Panc1 (cell line): Measurements from ENCODE around the gene MTNR1A. TPM values are rescaled to one million over a fixed set of nuclear protein-coding genes. Genes with fewer than 3 reads are reported as not detected.

ENCODE experiments used
- ATAC-seq: fragments of 200-7000 bp; cut with Tn5 transposase; 2 replicates; pipeline ENCODE4 v1.9.1; 2020; ENCODE audit warnings: mild to moderate bottlenecking, moderate library complexity
- BruUV-seq: library from RNA; stranded (reverse); fragments of 400-500 nt; replicated peaks from 2 replicates; lab custom pipeline; 2021; lab: Mats Ljungman, UMichigan
- CTCF ChIA-PET: fragments of 300-600 bp; sonication (Branson Sonifier 250); formaldehyde crosslinking; loops from one replicate; lab custom pipeline; 2022; ENCODE audit warnings: antibody characterized with exemption; lab: Charles Lee
- POLR2A ChIA-PET: fragments of 300-600 bp; sonication (Branson Sonifier 250); formaldehyde crosslinking; loops from one replicate; lab custom pipeline; 2022; ENCODE audit warnings: antibody characterized with exemption; lab: Charles Lee
- DNase-seq: peaks from one replicate; pipeline ENCODE4 v3.0.0-alpha.2; 2010; ENCODE audit warnings: low read depth, low spot score
- H3K27ac ChIP-seq: 2 replicates; pipeline ENCODE4 v1.5.1; 2011; ENCODE audit warnings: mild to moderate bottlenecking, low read length, inconsistent platforms
- H3K27me3 ChIP-seq: fragments of 200-500 bp; sonication (Bioruptor generic); 2 replicates; pipeline ENCODE4 v1.6.0; 2014; ENCODE audit warnings: low read length, inconsistent platforms; ENCODE audit not compliant: control insufficient read depth, insufficient read depth
- H3K36me3 ChIP-seq: fragments of 200-500 bp; sonication (Bioruptor generic); 2 replicates; pipeline ENCODE4 v1.5.1; 2014; ENCODE audit warnings: inconsistent platforms, mild to moderate bottlenecking, low read length, moderate library complexity; ENCODE audit not compliant: control insufficient read depth, insufficient read depth
- H3K4me1 ChIP-seq: 2 replicates; pipeline ENCODE4 v1.5.1; 2011; ENCODE audit warnings: inconsistent platforms, mild to moderate bottlenecking, low read length, moderate library complexity; ENCODE audit not compliant: control insufficient read depth, insufficient read depth
- H3K4me3 ChIP-seq, 2 experiments: 2 replicates each; pipeline ENCODE4 v1.5.1; 2011 to 2012; ENCODE audit warnings: low read depth in 2 of 2, low read length in 2 of 2, mild to moderate bottlenecking in 2 of 2, inconsistent platforms in 1 of 2, moderate library complexity in 1 of 2
- H3K9me3 ChIP-seq: fragments of 200-500 bp; sonication (Bioruptor generic); 2 replicates; pipeline ENCODE4 v1.5.1; 2014; ENCODE audit warnings: low read depth, mild to moderate bottlenecking, inconsistent platforms, low read length, moderate library complexity; ENCODE audit not compliant: control insufficient read depth, insufficient read depth
- CTCF ChIP-seq: fragments of 450-650 bp; IDR thresholded peaks from 2 replicates; pipeline ENCODE4 v1.5.1; 2017; ENCODE audit warnings: mild to moderate bottlenecking
- POLR2AphosphoS5 ChIP-seq: IDR thresholded peaks from 2 replicates; pipeline ENCODE4 v1.6.1; 2012; ENCODE audit warnings: mild to moderate bottlenecking, low read depth, low read length, moderate library complexity
- REST ChIP-seq, 2 experiments: IDR thresholded peaks; 2 replicates each; pipeline ENCODE4 v1.6.1; 2011 to 2012; ENCODE audit warnings: low read depth in 2 of 2, control low read depth in 1 of 2, low read length in 1 of 2, mild to moderate bottlenecking in 1 of 2, moderate library complexity in 1 of 2; ENCODE audit not compliant: insufficient read depth in 1 of 2
- SIN3A ChIP-seq: IDR thresholded peaks from 2 replicates; pipeline ENCODE4 v1.6.1; 2012; ENCODE audit warnings: low read depth, mild to moderate bottlenecking, low read length, moderate library complexity, borderline replicate concordance; ENCODE audit not compliant: insufficient read depth
- TCF7L2 ChIP-seq: IDR thresholded peaks from 2 replicates; pipeline ENCODE4 v1.6.1; 2011; ENCODE audit warnings: mild to moderate bottlenecking, low read depth, low read length, inconsistent platforms
- in situ Hi-C: cut with HindIII; loops from 2 replicates; pipeline ENCODE4 v1.10.0; 2016; ENCODE audit warnings: low sequenced_read_pairs, low pct_unique_long_range_greater_than_20kb
- intact Hi-C: fragments of 100-400 bp; cut with micrococcal nuclease; formaldehyde crosslinking; loops from one replicate; pipeline ENCODE4 v1.10.0; 2022; ENCODE audit not compliant: unreplicated experiment
- total RNA-seq: library from RNA; stranded (reverse); gene quantifications from one replicate; pipeline ENCODE4 v1.2.1, GENCODE V29; 2021; ENCODE audit not compliant: unreplicated experiment

MTNR1A gene
- total RNA-seq, 1 experiment from 2014 or later, result 0.23 TPM

DNA sequence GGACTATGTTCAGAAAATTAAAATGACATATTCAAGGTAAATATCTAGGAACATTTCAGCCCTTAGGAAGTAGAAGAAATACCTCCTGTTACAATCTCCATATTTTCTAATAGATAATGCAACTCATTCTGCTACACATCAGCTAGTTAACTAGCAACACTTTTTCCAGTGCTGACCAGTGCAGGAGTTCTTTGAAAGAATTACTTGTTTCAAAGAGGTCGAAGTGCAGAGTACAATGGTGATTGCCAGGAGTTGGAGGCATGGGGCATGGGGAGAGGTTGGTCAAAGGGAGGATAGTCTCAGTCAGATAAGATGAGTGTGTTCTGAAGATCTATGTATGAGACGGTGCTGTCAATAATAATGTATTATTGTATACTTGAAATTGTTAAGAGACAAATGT is 53.1 kb downstream of the MTNR1A start:
- ChIA-PET POLR2A (no interaction called here), CTCF (no interaction called here)
- Histone ChIP-seq H3K27ac (no peak overlapping the region), H3K4me3 (no peak overlapping the region), H3K36me3 (no peaks in the 10 kb centered on the region), H3K27me3 (0 out of 2 replicates have a peak, but pooled peaks cover 3% of the 10 kb centered on the region), H3K9me3 (no peaks in the 10 kb centered on the region), H3K4me1 (no peaks in the 10 kb centered on the region)
- no TSS peak for BruUV-seq
- in situ Hi-C loops (no loop called here), intact Hi-C loops (no loop called here)
- TF ChIP-seq TCF7L2 (no peak), REST (IDR thresholded peaks at IDR 0.05; ENCODE audit: insufficient read depth in 1 of 2, low read depth in 2 of 2, low read length in 1 of 2) (no peak), SIN3A (no peak), POLR2AphosphoS5 (no peak), CTCF (no peak)
- ATAC-seq, result no peak
- no peak for DNase-seq

- Histone ChIP-seq H3K9me3 (no peaks in the 10 kb centered on the region), H3K4me1 (no peaks in the 10 kb centered on the region), H3K27ac (no peak overlapping the region), H3K27me3 (no peaks in the 10 kb centered on the region), H3K36me3 (no peaks in the 10 kb centered on the region), H3K4me3 (no peak overlapping the region)
- DNase-seq, result no peak
- in situ Hi-C loops (no loop called here), intact Hi-C loops (no loop called here)
- ChIA-PET POLR2A (no interaction called here), CTCF (no interaction called here)
- no peak for ATAC-seq
- no peak for TF ChIP-seq CTCF
- TF ChIP-seq REST (IDR thresholded peaks at IDR 0.05; ENCODE audit: insufficient read depth in 1 of 2, low read depth in 2 of 2, low read length in 1 of 2), result no peak
- TF ChIP-seq SIN3A, result no peak
- no peak for TF ChIP-seq TCF7L2
- TF ChIP-seq POLR2AphosphoS5, result no peak
- no TSS peak for BruUV-seq
Observed at GRCh38 chr4:186501554-186501953, 53.8 kb downstream of the MTNR1A start.
